Measurements from ENCODE around the gene PHF2.

Gene PHF2

GRCh38 chr9:93624977-93625376 is 48.6 kb downstream of the PHF2 start:
- in situ Hi-C loops (cut with HindIII; ENCODE audit: low sequenced_read_pairs): no loop called here
- TF ChIP-seq, protein P1, sequence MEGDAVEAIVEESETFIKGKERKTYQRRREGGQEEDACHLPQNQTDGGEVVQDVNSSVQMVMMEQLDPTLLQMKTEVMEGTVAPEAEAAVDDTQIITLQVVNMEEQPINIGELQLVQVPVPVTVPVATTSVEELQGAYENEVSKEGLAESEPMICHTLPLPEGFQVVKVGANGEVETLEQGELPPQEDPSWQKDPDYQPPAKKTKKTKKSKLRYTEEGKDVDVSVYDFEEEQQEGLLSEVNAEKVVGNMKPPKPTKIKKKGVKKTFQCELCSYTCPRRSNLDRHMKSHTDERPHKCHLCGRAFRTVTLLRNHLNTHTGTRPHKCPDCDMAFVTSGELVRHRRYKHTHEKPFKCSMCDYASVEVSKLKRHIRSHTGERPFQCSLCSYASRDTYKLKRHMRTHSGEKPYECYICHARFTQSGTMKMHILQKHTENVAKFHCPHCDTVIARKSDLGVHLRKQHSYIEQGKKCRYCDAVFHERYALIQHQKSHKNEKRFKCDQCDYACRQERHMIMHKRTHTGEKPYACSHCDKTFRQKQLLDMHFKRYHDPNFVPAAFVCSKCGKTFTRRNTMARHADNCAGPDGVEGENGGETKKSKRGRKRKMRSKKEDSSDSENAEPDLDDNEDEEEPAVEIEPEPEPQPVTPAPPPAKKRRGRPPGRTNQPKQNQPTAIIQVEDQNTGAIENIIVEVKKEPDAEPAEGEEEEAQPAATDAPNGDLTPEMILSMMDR (IDR thresholded peaks at IDR 0.05; ENCODE audit: low read depth, low read length): no peak
- no peak overlapping the region for H3K4me3 ChIP-seq (ENCODE audit: low read depth, low read length)

GRCh38 chr9:93629920-93630319 is 53.5 kb downstream of the PHF2 start:
- no peak for DNase-seq (ENCODE audit: low read depth, low spot score)
- in situ Hi-C loops (cut with HindIII; ENCODE audit: low sequenced_read_pairs): no loop called here
- TF ChIP-seq, protein P1 (IDR thresholded peaks at IDR 0.05; ENCODE audit: low read depth, low read length): no peak
- no peak overlapping the region for H3K4me3 ChIP-seq (ENCODE audit: low read depth, low read length)

More at GRCh38 chr9:93624977-93625376, 48.6 kb downstream of the PHF2 start:
- no peak for DNase-seq (ENCODE audit: low read depth, low spot score)

GRCh38 chr9:93630806-93631411 is 54.5 kb downstream of the PHF2 start:
- TF ChIP-seq, protein P1 (IDR thresholded peaks at IDR 0.05; ENCODE audit: low read depth, low read length): no peak
- in situ Hi-C loops (cut with HindIII; ENCODE audit: low sequenced_read_pairs): no loop called here
- H3K4me3 ChIP-seq (ENCODE audit: low read depth, low read length): no peak overlapping the region
- no peak for DNase-seq (ENCODE audit: low read depth, low spot score)

GRCh38 chr9:93633492-93634221 is 57.3 kb downstream of the PHF2 start:
- DNase-seq (ENCODE audit: low read depth, low spot score): no peak
- H3K4me3 ChIP-seq (ENCODE audit: low read depth, low read length): no peak overlapping the region
- in situ Hi-C loops (cut with HindIII; ENCODE audit: low sequenced_read_pairs): no loop called here
- TF ChIP-seq, protein P1 (IDR thresholded peaks at IDR 0.05; ENCODE audit: low read depth, low read length): no peak

GRCh38 chr9:93634311-93635185 is 58.2 kb downstream of the PHF2 start:
- in situ Hi-C loops (cut with HindIII; ENCODE audit: low sequenced_read_pairs): no loop called here
- TF ChIP-seq, protein P1 (IDR thresholded peaks at IDR 0.05; ENCODE audit: low read depth, low read length): no peak
- no peak for DNase-seq (ENCODE audit: low read depth, low spot score)
- no peak overlapping the region for H3K4me3 ChIP-seq (ENCODE audit: low read depth, low read length)
